A673 (cell line): ENCODE results near the gene ZNF506. TPM values are rescaled to one million over a fixed set of nuclear protein-coding genes. Genes with fewer than 3 reads are reported as not detected.
"Not testable (repeated sequence)": the region's sequence is repeated elsewhere in the genome, so short reads cannot be mapped to it uniquely, and the experiment has no call there.

ENCODE experiments used
- BruUV-seq: library from RNA; stranded (reverse); fragments of 400-500 nt; replicated peaks from 2 replicates; lab custom pipeline; 2021; lab: Mats Ljungman, UMichigan
- CTCF ChIA-PET: fragments of 300-600 bp; sonication (Branson Sonifier 250); formaldehyde crosslinking; loops from one replicate; lab custom pipeline; 2022; ENCODE audit warnings: antibody characterized with exemption; lab: Charles Lee
- POLR2A ChIA-PET: fragments of 300-600 bp; sonication (Branson Sonifier 250); formaldehyde crosslinking; loops from one replicate; lab custom pipeline; 2022; ENCODE audit warnings: antibody characterized with exemption; ENCODE audit not compliant: low non-redundant PET; lab: Charles Lee
- DNase-seq: peaks from one replicate; pipeline ENCODE4 v3.0.0-alpha.2; 2015; ENCODE audit warnings: low spot score
- H3K27ac ChIP-seq: fragments of 200-600 bp; sonication (generic); 2 replicates; pipeline ENCODE4 v1.5.1; 2016; ENCODE audit warnings: mixed run types, low read depth, mild to moderate bottlenecking, mixed read lengths, antibody characterized with exemption, low read length; ENCODE audit not compliant: poor library complexity, severe bottlenecking
- H3K27me3 ChIP-seq: fragments of 200-600 bp; sonication (generic); replicated peaks from 2 replicates; pipeline ENCODE4 v1.6.1; 2017; ENCODE audit warnings: mixed run types, low read depth, mild to moderate bottlenecking, mixed read lengths, antibody characterized with exemption, low read length; ENCODE audit not compliant: insufficient read depth, poor library complexity
- H3K36me3 ChIP-seq: fragments of 200-600 bp; sonication (generic); 2 replicates; pipeline ENCODE4 v1.6.1; 2016; ENCODE audit warnings: mixed run types, mild to moderate bottlenecking, mixed read lengths, antibody characterized with exemption, low read length; ENCODE audit not compliant: insufficient read depth, poor library complexity, severe bottlenecking
- H3K4me1 ChIP-seq: fragments of 200-600 bp; sonication (generic); 2 replicates; pipeline ENCODE4 v1.6.1; 2017; ENCODE audit warnings: mixed run types, mild to moderate bottlenecking, mixed read lengths, antibody characterized with exemption, low read length; ENCODE audit not compliant: insufficient read depth, poor library complexity, severe bottlenecking
- H3K4me3 ChIP-seq: fragments of 200-600 bp; sonication (generic); 2 replicates; pipeline ENCODE4 v1.5.1; 2016; ENCODE audit warnings: low read depth, mixed run types, mild to moderate bottlenecking, mixed read lengths, low read length; ENCODE audit not compliant: poor library complexity, severe bottlenecking
- H3K9me3 ChIP-seq: fragments of 200-600 bp; sonication (generic); 2 replicates; pipeline ENCODE4 v1.6.1; 2016; ENCODE audit warnings: mixed run types, low read depth, mild to moderate bottlenecking, mixed read lengths, antibody characterized with exemption, low read length; ENCODE audit not compliant: poor library complexity, severe bottlenecking
- CTCF ChIP-seq: fragments of 300-800, 200-600 bp; sonication (generic); conservative IDR thresholded peaks from 2 replicates; pipeline ENCODE4 v1.5.1; 2017; ENCODE audit warnings: low read depth, mild to moderate bottlenecking, antibody characterized with exemption, low read length, moderate library complexity, mixed read lengths
- EZH2 ChIP-seq: fragments of 200-600 bp; sonication (generic); IDR thresholded peaks from 2 replicates; pipeline ENCODE4 v1.6.1; 2017; ENCODE audit warnings: borderline replicate concordance, low read depth, mild to moderate bottlenecking, mixed read lengths, antibody characterized with exemption, low read length; ENCODE audit not compliant: poor library complexity, severe bottlenecking
- intact Hi-C: fragments of 100-400 bp; cut with micrococcal nuclease; formaldehyde crosslinking; loops from one replicate; pipeline ENCODE4 v1.10.0; 2022; ENCODE audit not compliant: unreplicated experiment
- total RNA-seq: library from RNA; stranded (reverse); gene quantifications from 2 replicates; pipeline ENCODE4 v1.2.3, GENCODE V29; 2021

Gene ZNF506
- total RNA-seq, 1 experiment from 2014 or later, result 14.7 TPM

GRCh38 chr19:19826875-19827274, 5.3 kb upstream of the ZNF506 start:
- ChIA-PET POLR2A (no interaction called here), CTCF (no interaction called here)
- no TSS peak for BruUV-seq
- Histone ChIP-seq H3K36me3 (no peaks in the 10 kb centered on the region), H3K27ac (no peak overlapping the region), H3K4me1 (no peaks in the 10 kb centered on the region), H3K9me3 (peaks cover 34% of the 10 kb centered on the region), H3K4me3 (no peak overlapping the region), H3K27me3 (no peaks in the 10 kb centered on the region)
- DNase-seq, result no peak
- intact Hi-C loops, result no loop called here
- TF ChIP-seq EZH2 (no peak), CTCF (no peak)

GRCh38 chr19:19823916-19824315, 2.4 kb upstream of the ZNF506 start:
- intact Hi-C loops, result no loop called here

GRCh38 chr19:19821976-19822375, 426 bp upstream of the ZNF506 start:
- Histone ChIP-seq H3K36me3 (peaks cover 17% of the 10 kb centered on the region), H3K9me3 (peaks cover 23% of the 10 kb centered on the region), H3K4me3 (peak overlapping the region; percentile 80), H3K27ac (peak overlapping the region; percentile 95)
- POLR2A ChIA-PET, result interaction anchor here (0.7 kb wide), 1 partner anchor 89 kb away, joined by 3 read pairs; no protein-coding TSS in a partner anchor
- BruUV-seq, result TSS peak; percentile 98
- H3K27me3 ChIP-seq, CTCF ChIA-PET, intact Hi-C loops, H3K4me1 ChIP-seq: not testable (repeated sequence)
- DNase-seq, result peak; percentile 11

More at GRCh38 chr19:19823916-19824315, 2.4 kb upstream of the ZNF506 start:
- H3K4me3 ChIP-seq, result no peak overlapping the region
- CTCF ChIA-PET, result no interaction called here
- no peak overlapping the region for H3K27ac ChIP-seq
- TF ChIP-seq EZH2 (no peak), CTCF (no peak)
- POLR2A ChIA-PET, result no interaction called here
- DNase-seq, result no peak
- no peaks in the 10 kb centered on the region for H3K27me3 ChIP-seq
- no TSS peak for BruUV-seq
- peaks cover 25% of the 10 kb centered on the region for H3K9me3 ChIP-seq
- H3K4me1 ChIP-seq, result no peaks in the 10 kb centered on the region
- H3K36me3 ChIP-seq, result peaks cover 10% of the 10 kb centered on the region

- ChIA-PET CTCF (no interaction called here), POLR2A (no interaction called here)
- intact Hi-C loops, result no loop called here
- TF ChIP-seq CTCF (no peak), EZH2 (no peak)
- Histone ChIP-seq H3K27me3 (no peaks in the 10 kb centered on the region), H3K9me3 (peaks cover 23% of the 10 kb centered on the region), H3K36me3 (peaks cover 17% of the 10 kb centered on the region), H3K4me3 (peak overlapping the region; percentile 80), H3K4me1 (no peaks in the 10 kb centered on the region), H3K27ac (peak overlapping the region; percentile 95)
- BruUV-seq, result no TSS peak
- DNase-seq, result peak; percentile 2
Measured at GRCh38 chr19:19820774-19821320, 703 bp downstream of the ZNF506 start.
